Measurements from ENCODE around the gene PRR22.

The PRR22 gene

GRCh38 chr19:5804516-5805461 is 20.2 kb upstream of the PRR22 start, which contains the start of gene NRTN:
Gene NRTN (plus strand): TSS chr19:5805067. CDS start chr19:5824166, 19,099 bp downstream.
- DNase-seq (ENCODE audit: insufficient read length, low spot score) = peak; percentile 68
- TF ChIP-seq SPI1 (IDR thresholded peaks at IDR 0.05; ENCODE audit: low read depth, low read length) = no peak
- no peak for TF ChIP-seq POU2F2 (IDR thresholded peaks at IDR 0.05; ENCODE audit: low read depth, low read length)
- TF ChIP-seq POLR2AphosphoS5 (IDR thresholded peaks at IDR 0.05; ENCODE audit: low read depth, low read length) = no peak
- no peak for TF ChIP-seq TAF1 (IDR thresholded peaks at IDR 0.05; ENCODE audit: low read depth, low read length)
- no peak for FAIRE-seq

DNA sequence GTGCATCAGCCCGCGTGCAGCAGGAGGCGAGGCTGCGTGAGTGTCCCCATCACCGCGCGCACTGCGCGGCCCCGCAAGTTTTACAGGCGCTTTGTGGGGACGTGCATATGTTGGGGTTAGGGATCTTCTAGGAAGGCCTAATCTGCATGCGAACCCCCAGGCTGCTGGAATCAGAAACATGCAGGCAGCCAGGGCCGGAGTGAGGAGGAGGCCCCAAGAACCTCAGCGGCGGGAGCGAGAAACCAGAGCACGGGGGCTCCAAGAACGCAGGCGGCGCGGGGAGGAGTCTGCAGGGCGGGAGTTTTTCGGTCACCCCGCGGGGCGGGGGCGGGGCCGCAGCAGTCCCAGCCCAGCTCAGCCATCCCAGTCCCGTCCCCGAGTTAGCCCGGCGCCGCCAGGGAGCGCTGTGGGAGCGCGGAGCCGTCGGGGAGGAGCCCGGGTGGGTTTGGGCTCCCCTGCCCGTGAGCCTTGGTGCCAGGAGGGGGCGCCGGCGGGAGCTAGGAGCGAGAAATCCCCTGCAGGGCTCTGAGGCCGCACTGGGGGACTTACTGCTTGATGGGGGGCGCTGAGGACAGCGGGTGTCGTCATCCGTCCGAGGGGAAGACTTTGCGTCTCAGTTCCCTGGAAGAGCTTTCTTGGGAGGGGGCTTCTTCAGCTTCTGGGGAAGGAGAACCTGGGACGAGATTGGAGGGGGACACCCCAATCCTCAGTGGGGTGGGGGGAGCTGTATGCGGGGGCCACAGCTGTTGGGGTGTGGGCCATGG is 19.4 kb upstream of the PRR22 start:
- TF ChIP-seq PAX5 (IDR thresholded peaks at IDR 0.05; ENCODE audit: insufficient read depth, low read length, severe bottlenecking) = no peak
- TF ChIP-seq POLR2AphosphoS5 (IDR thresholded peaks at IDR 0.05; ENCODE audit: low read depth, low read length) = no peak
- no peak for TF ChIP-seq POLR2A (IDR thresholded peaks at IDR 0.05; ENCODE audit: low read depth, low read length)
- no peak for TF ChIP-seq SPI1 (IDR thresholded peaks at IDR 0.05; ENCODE audit: low read depth, low read length)
- TF ChIP-seq TAF1 (IDR thresholded peaks at IDR 0.05; ENCODE audit: low read depth, low read length) = no peak
- no peak for TF ChIP-seq POU2F2 (IDR thresholded peaks at IDR 0.05; ENCODE audit: low read depth, low read length)

GRCh38 chr19:5803441-5803751 is 18.9 kb upstream of the PRR22 start:
- TF ChIP-seq POU2F2 (IDR thresholded peaks at IDR 0.05; ENCODE audit: low read depth, low read length) (no peak), TAF1 (IDR thresholded peaks at IDR 0.05; ENCODE audit: low read depth, low read length) (no peak), POLR2AphosphoS5 (IDR thresholded peaks at IDR 0.05; ENCODE audit: low read depth, low read length) (no peak), POLR2A (IDR thresholded peaks at IDR 0.05; ENCODE audit: low read depth, low read length) (no peak), PAX5 (IDR thresholded peaks at IDR 0.05; ENCODE audit: insufficient read depth, low read length, severe bottlenecking) (no peak), SPI1 (IDR thresholded peaks at IDR 0.05; ENCODE audit: low read depth, low read length) (no peak)
- FAIRE-seq = peak; percentile 47
- no peak for DNase-seq (ENCODE audit: insufficient read length, low spot score)

More for the DNA sequence above, 19.4 kb upstream of the PRR22 start:
- DNase-seq (ENCODE audit: insufficient read length, low spot score) = peak; percentile 98
- FAIRE-seq = peak; percentile 94

DNA sequence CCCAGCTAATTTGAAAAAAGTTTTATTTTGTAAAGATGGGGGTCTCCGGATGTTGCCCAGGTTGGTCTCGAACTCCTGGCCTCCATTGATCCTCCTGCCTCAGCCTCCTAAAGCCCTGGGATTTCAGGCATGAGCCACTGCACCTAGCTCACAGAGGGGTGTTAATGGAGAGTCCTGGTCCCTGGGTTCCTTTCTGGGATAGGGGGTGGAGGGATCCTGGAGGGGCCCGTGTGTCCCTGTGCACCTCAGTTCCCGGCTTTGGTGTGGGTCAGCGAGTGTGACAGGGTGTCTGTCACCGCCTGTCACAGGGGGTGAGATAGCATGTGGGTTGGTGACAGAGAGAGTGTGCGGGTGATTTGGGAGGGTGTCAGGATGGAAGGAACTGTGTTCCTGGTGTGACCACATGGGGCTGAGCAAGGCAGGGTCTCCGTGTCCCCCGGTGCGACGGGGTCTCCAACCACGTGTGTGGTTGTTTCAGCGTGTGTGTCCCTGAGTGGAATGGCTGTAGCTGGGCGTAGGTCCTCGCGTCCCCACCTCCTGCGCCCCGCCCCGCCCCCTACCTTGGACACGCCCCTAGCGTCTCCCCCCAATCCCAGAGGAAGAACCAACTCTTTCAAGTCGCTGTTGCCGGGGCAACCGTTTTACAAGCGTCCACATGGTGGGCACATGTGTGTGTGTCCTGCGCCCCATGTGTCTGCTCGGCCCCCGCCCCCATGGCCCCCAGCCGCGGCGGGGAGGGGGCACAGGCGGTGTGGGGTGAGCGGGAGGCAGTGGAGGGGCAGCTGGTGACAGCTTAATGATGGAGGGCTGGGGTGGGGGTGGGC is 17.5 kb upstream of the PRR22 start:
- FAIRE-seq (no peak), DNase-seq (ENCODE audit: insufficient read length, low spot score) (no peak)
- TF ChIP-seq PAX5 (IDR thresholded peaks at IDR 0.05; ENCODE audit: insufficient read depth, low read length, severe bottlenecking) = no peak
- TF ChIP-seq POLR2AphosphoS5 (IDR thresholded peaks at IDR 0.05; ENCODE audit: low read depth, low read length) = no peak
- no peak for TF ChIP-seq POU2F2 (IDR thresholded peaks at IDR 0.05; ENCODE audit: low read depth, low read length)
- TF ChIP-seq TAF1 (IDR thresholded peaks at IDR 0.05; ENCODE audit: low read depth, low read length) = no peak
- no peak for TF ChIP-seq SPI1 (IDR thresholded peaks at IDR 0.05; ENCODE audit: low read depth, low read length)
- TF ChIP-seq POLR2A (IDR thresholded peaks at IDR 0.05; ENCODE audit: low read depth, low read length) = no peak

DNA sequence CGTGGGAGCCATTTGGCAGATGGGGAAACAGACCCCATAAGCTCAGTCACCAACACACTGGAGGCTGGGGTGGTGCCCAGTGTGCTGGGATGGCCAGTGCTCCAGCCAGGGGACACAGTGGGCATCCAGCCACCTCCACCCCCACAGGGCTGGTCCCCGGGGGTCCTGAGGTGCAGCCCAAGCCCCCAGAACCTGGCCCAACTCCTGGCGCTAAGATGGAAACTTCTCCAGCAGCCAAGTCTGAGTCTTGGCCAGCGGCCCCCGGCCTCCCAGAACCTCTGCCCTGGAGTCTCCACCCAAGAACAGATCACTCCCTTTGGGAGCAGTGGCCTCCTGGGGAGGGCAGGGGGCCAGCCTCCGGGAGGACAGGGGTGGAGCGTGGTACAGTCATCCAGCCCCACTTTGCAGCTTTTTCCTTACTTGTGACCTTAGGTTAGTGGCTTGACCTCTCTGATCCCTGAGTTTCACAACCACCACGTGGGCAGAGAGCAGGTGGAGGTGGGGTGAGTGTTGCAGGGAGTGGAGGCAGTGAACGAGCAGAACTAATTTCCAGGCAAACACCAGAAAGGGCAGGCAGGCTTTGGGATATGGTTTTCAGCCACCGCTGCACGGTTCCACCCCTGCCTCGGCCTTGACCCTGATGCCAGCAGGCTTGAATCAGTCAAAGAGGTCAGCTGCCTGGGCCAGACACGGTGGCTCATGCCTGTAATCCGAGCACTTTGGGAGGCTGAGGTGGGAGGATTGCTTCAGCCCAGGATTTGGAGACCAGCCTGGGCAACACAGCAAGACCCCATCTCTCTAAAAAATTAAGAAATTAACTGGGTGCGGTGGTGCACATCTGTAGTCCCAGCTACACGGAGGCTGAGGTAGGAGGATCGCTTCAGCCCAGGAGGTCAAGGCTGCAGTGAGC is 16.1 kb upstream of the PRR22 start:
- no peak for TF ChIP-seq SPI1 (IDR thresholded peaks at IDR 0.05; ENCODE audit: low read depth, low read length)
- TF ChIP-seq TAF1 (IDR thresholded peaks at IDR 0.05; ENCODE audit: low read depth, low read length) = no peak
- no peak for FAIRE-seq
- no peak for DNase-seq (ENCODE audit: insufficient read length, low spot score)

DNA sequence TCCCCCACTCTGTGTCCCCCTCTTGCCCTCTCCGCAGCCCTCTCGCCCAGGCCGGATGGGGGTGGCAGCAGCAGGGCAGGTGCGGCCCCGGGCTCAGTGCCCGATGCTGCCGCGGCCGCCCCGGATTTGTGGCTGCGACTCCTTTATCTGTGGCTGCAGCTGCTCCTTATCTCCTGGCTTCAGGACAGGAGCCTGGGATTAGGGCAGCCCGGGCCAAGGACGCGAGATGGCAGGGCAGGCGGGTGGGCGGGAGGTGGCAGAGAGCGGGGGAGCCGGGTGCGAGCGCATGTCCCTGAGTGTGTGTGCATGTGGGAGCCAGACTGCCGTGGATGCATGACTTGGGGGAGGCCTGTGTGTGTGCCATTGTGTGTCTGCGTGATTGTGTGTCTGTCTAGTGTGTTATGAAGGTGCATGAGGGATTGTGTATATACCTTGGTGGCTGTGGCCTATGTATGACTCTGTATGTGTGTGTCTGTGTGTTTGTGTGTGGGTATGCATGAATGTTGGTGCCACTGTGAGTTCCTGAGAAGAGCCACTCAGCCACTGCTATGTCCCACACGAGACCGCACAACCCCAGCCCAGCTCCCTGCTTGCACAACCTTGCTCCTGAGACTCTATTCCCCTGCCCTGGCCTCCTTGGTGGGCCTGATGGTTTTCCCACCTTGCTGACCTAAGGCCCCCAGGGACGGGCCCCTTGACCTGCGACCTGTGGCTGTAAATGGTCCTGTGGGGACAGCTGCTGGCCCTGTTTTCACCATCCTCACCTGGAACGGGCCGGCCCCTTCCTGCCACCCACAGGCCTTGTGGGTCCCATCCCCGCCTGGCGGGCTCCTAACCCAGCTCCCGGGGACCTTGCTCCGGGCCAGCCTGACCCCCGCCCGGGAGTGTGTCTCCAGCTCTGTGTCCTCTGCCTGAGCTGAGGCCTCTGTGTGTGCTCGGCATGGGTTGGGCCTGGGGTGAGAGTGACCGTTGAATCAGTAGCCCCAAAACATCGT is 15.0 kb upstream of the PRR22 start:
- no peak for DNase-seq (ENCODE audit: insufficient read length, low spot score)
- FAIRE-seq = no peak
- TF ChIP-seq TAF1 (IDR thresholded peaks at IDR 0.05; ENCODE audit: low read depth, low read length) (no peak), POLR2AphosphoS5 (IDR thresholded peaks at IDR 0.05; ENCODE audit: low read depth, low read length) (no peak), SPI1 (IDR thresholded peaks at IDR 0.05; ENCODE audit: low read depth, low read length) (no peak), POLR2A (IDR thresholded peaks at IDR 0.05; ENCODE audit: low read depth, low read length) (no peak), POU2F2 (IDR thresholded peaks at IDR 0.05; ENCODE audit: low read depth, low read length) (no peak), PAX5 (IDR thresholded peaks at IDR 0.05; ENCODE audit: insufficient read depth, low read length, severe bottlenecking) (no peak)

DNA sequence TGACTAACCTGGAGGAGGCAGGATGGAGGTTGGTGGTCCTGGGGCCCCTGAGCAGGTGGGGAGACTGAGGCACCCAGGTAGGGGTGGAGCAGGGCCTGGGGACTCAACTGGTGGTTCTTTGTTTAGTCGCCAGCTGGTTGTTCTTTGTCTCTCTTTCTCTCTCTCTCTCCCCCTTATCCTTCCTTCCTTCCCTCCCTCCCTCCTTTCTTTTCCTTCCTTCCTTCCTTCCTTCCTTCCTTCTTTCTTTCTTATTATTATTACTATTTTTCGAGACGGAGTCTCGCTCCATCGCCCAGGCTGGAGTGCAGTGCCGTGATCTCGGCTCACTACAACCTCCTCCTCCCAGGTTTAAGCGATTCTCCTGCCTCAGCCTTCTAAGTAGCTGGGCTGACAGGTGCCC is 13.7 kb upstream of the PRR22 start:
- TF ChIP-seq TAF1 (IDR thresholded peaks at IDR 0.05; ENCODE audit: low read depth, low read length) = no peak
- TF ChIP-seq SPI1 (IDR thresholded peaks at IDR 0.05; ENCODE audit: low read depth, low read length) = no peak
- no peak for TF ChIP-seq POU2F2 (IDR thresholded peaks at IDR 0.05; ENCODE audit: low read depth, low read length)
- no peak for TF ChIP-seq PAX5 (IDR thresholded peaks at IDR 0.05; ENCODE audit: insufficient read depth, low read length, severe bottlenecking)
- TF ChIP-seq POLR2A (IDR thresholded peaks at IDR 0.05; ENCODE audit: low read depth, low read length) = no peak
- no peak for TF ChIP-seq POLR2AphosphoS5 (IDR thresholded peaks at IDR 0.05; ENCODE audit: low read depth, low read length)
- FAIRE-seq = no peak
- DNase-seq (ENCODE audit: insufficient read length, low spot score) = no peak

All from GM12891 (cell line).